ENCODE results near the gene KMT2C. TPM values are rescaled to one million over a fixed set of nuclear protein-coding genes. Genes with fewer than 3 reads are reported as not detected.
A peak's percentile ranks its signal among the peaks of the same experiment; 100 is the strongest.
"Not testable (repeated sequence)": the region's sequence is repeated elsewhere in the genome, so short reads cannot be mapped to it uniquely, and the experiment has no call there.

KMT2C gene
- 10 to 100 TPM; 22.7 to 43.5 (median 35.9) TPM for polyA plus RNA-seq (ENCODE audit: insufficient read depth in 1 of 5, insufficient read length in 5 of 5, low replicate concordance in 1 of 5)
- long read RNA-seq, donor 1, partial matches to known transcripts, result 25 of 25 reads
- long read RNA-seq, donor 1, other reads (novel, unspliced or antisense), result 0 of 25 reads
- long read RNA-seq, donor 2, result 0 reads
- long read RNA-seq, donor 3, partial matches to known transcripts, result 8 of 8 reads
- long read RNA-seq, donor 3, other reads (novel, unspliced or antisense), result 0 of 8 reads
- long read RNA-seq, donor 4, partial matches to known transcripts, result 13 of 13 reads
- long read RNA-seq, donor 4, other reads (novel, unspliced or antisense), result 0 of 13 reads
- long read RNA-seq, donor 5, partial matches to known transcripts, result 16 of 16 reads
- long read RNA-seq, donor 5, other reads (novel, unspliced or antisense), result 0 of 16 reads
- long read RNA-seq, donor 6, partial matches to known transcripts, result 15 of 16 reads
- long read RNA-seq, donor 6, other reads (novel, unspliced or antisense), result 0 of 16 reads
- long read RNA-seq, donor 7, partial matches to known transcripts, result 6 of 7 reads
- long read RNA-seq, donor 7, other reads (novel, unspliced or antisense), result 0 of 7 reads
- long read RNA-seq, donor 8, result 0 reads

DNA sequence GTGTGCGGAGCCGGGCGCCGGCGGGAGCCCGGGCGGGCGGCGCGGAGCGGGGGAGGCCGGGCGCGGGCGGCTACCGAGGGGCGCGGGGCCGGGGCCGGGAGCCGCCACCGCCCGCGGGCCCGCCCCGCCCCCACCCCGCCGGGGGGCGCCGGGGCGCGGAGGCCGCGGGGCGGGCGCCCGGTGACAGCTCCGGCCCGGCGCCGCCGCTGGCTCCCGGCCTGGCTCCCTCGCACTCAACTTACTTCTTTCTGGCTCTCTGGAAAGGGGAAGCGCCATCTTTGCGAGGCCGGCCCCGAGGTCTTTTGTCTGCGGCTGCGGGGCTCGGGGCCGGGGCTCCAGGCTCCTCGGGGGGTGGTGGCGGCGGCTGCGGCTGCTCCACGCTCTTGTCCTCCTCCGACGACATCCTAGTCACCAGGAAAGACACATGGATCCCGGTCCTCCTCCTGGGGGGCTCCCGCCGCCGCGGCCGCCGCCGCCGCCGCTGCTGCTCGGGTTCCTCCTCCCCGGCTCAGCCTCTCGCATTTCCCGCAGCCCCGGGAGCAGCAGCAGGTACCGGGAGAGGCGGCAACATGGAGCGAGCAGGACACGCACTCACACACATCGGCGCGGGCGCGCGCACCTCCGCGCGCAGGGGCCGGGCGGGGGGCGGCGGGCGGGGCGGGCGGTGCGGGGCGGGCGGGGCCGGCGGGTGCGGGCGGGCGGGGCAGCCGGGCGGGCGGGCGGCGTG, at the start of gene KMT2C:
TSS of gene KMT2C (minus strand) at position 620 of the 727 bp plus-strand sequence. CDS start at position 403, 217 bp downstream.
- DNase-seq, result peak; percentile 49 to 68

DNA sequence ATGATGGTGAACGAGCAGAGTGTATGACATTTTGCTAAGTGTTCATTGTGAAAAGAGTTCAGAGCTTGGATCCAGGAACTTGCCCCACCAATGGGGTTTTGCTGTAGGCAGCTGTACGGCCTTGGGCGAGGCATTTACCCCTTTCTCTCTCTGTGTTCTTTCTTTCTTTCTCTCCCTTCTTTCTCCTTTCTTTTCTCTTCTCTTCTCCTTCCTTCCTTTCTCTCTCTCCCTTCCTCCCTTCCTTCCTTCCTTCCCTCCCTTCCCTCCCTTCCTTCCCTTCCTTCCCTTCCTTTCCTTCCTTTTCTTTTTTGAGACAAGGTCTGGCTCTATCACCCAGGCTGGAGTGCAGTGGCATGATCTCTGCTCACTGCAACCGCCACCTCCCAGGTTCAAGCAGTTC, 45.3 kb upstream of the KMT2C start:
- no peak for DNase-seq

- no peak for DNase-seq
Measured at GRCh38 chr7:152480664-152481063, 44.9 kb upstream of the KMT2C start.

- DNase-seq, result no peak
Measured at GRCh38 chr7:152479595-152479994, 43.8 kb upstream of the KMT2C start.

GRCh38 chr7:152478140-152478539, 42.3 kb upstream of the KMT2C start:
- no peak for DNase-seq

GRCh38 chr7:152477079-152477478, 41.3 kb upstream of the KMT2C start:
- DNase-seq, result no peak

DNA sequence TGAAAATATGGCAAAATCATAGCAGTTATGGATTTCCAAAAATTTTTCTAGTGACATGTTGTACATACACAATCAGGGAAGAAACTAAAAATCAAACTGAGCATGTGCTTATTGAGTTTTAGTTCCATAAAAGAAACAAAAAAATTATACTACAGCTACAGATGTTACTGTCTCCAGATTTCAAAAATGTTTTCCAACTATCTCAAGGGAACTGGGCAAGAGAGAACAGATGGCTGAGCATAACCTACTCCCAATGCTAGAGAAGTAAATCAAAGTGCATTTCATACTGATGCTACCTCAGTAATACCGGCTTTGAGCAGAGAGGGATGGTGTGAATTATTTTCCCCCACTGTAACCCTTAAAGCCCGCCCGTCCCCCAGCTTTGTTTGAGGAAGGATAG, 40.7 kb upstream of the KMT2C start:
- no peak for DNase-seq

GRCh38 chr7:152471023-152471620, 35.3 kb upstream of the KMT2C start:
- DNase-seq, result not testable (repeated sequence)

GRCh38 chr7:152470251-152471022, 34.6 kb upstream of the KMT2C start:
- not testable (repeated sequence) for DNase-seq

DNA sequence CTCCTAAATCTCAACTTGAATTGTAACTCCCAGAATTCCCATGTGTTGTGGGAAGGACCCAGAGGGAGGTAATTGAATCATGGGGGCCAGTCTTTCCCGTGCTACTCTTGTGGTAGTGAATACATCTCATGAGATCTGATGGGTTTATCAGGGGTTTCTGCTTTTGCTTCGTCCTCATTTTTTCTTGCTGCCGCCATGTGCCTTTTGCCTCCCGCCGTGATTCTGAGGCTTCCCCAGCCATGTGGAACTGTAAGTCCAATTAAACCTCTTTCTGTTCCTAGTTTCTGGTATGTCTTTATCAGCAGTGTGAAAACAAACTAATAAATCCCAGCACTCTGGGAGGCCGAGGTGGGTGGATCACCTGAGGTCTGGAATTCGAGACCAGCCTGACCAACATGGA, 33.8 kb upstream of the KMT2C start:
- not testable (repeated sequence) for DNase-seq

- DNase-seq, result no peak
Measured at GRCh38 chr7:152467225-152467624, 31.4 kb upstream of the KMT2C start.

DNA sequence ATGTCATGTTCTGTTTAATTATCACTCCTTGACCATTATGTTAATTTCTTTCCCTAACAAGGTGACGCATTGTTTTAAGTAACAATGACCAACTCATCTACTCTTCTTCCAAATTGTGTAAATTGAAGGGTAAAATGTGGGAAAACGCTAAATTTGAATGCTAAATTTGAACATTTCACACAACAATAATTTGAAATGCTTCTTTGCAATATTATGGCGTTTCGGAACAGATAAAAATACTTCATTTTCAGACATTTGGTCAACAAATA, 29.2 kb upstream of the KMT2C start:
- DNase-seq, result no peak

- peak in 1 of 2 donors; percentile 85 for DNase-seq
Measured at GRCh38 chr7:152464312-152465118, 28.7 kb upstream of the KMT2C start.

DNA sequence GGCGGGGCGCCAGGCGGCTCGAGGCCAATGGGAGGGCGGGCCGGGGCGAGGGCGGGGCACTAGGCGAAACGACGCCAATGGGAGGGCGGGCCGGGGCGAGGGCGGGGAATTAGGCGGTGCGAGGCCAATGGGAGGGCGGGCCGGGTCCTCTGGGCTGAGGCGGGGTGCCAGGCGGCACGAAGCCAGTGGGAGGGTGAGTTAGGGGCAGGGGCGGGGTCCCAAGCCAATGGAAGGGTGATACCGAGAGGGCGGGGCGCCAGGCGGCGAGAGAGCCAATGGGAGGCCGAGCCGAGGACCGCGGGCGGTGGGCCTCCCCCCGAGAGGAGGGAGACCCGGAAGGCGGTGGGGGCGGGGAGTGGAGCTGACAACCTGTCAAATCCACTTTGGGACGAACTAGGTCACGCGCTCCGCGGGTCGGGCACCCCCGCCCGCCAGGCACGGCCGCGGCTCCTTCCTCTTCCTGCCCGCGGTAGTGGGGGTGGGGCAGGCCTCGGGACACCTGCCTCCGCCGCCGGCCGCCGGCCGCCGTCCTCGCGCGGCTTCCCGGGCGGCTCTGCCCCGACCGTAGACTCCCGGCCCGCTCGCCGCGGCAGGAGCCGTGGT, 28.0 kb upstream of the KMT2C start:
- DNase-seq, result peak; percentile 100

DNA sequence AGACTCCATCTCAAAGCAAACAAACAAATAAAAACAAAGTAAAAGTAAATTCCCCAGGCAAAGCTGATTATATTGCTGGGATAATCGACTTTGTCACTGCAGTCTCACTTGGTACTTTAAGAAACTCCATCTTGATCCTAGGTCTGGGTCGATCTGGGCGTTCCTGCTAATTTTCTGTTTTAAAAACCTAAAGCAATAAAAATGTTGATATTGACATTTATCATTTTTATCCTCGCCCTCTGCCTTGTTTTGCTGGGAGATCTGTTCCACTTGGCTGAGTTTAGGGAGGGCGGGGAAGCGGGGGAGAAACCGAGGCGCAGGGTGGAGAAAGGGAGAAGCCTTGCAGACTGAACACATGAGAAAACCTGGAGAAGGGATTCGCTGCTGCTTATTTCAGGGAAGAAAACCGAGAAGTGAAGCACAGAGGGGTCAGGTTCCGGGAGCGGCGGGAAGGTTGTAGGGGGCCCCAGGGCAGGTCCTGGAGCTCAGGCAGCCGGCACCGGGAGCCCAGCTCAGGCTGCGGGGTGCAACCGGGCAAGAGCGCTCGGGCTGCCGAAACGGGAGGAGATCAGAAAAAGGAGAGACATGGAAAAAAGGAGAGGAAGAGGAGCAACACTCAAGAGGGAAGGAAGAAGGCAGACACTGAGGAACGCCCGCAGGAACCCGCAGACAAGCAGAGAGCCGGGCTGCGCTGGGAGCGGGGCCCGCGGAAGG, 27.3 kb upstream of the KMT2C start:
- DNase-seq, result no peak

- DNase-seq, result no peak
Measured at GRCh38 chr7:152459724-152460251, 24.0 kb upstream of the KMT2C start.

- no peak for DNase-seq
Measured at GRCh38 chr7:152451356-152451755, 15.6 kb upstream of the KMT2C start.

DNA sequence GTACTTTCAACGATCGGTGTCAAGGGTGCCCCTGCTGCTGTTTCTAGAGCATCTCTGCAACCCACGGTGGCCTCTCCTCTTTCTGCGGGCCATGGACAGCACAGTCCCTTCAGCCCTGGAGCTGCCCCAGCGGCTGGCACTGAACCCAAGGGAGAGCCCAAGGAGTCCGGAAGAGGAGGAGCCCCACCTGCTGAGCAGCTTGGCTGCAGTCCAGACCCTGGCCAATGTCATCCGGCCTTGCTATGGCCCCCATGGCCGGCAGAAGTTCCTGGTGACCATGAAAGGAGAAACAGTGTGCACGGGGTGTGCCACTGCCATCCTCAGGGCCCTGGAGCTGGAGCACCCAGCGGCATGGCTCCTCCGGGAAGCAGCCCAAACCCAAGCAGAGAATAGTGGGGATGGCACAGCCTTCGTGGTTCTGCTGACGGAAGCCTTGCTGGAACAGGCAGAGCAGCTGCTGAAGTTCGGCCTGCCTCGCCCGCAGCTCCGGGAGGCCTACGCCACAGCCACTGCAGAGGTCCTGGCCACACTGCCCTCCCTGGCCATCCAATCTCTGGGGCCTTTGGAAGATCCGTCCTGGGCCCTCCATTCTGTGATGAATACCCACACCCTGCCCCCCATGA, 9.7 kb upstream of the KMT2C start:
- DNase-seq, result not testable (repeated sequence)

DNA sequence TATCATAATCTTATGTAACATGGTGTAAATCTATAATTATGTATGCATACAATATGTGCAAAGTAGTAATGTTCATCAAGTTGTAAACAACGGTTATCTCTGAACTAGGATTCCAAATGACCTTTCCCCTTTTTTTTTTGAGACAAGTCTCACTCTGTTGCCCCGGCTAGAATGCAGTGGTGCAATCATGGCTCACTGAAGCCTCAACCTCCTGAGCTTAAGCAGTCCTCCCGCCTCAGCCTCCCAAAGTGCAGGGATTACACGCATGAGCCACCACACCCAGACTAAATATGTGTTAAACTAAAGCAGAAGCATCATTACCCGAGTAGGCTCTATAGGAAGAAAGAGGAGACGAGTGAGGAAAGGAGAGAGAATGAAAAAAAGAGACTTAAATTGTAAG, 7.8 kb upstream of the KMT2C start:
- no peak for DNase-seq
